ENCODE data around the gene CD74.

CD74 gene

GRCh38 chr5:150396267-150396666, 16.4 kb downstream of the CD74 start:
- DNase-seq = no peak

GRCh38 chr5:150395688-150395975, 17.1 kb downstream of the CD74 start:
- no peak for DNase-seq

GRCh38 chr5:150394912-150395687, 17.6 kb downstream of the CD74 start:
- no peak for DNase-seq

GRCh38 chr5:150394131-150394530, 18.6 kb downstream of the CD74 start:
- DNase-seq = no peak

- no peak for DNase-seq
Measured at GRCh38 chr5:150393096-150393645, 19.5 kb downstream of the CD74 start.

- DNase-seq = no peak
Measured at GRCh38 chr5:150392680-150393079, 20.0 kb downstream of the CD74 start.

- no peak for DNase-seq
Measured at GRCh38 chr5:150391986-150392385, 20.7 kb downstream of the CD74 start.

- no peak for DNase-seq
Measured at GRCh38 chr5:150391064-150391834, 21.5 kb downstream of the CD74 start.

GRCh38 chr5:150389531-150390266, 23.0 kb downstream of the CD74 start:
- DNase-seq = no peak

- DNase-seq = no peak
Measured at GRCh38 chr5:150386024-150386855, 26.5 kb downstream of the CD74 start.

GRCh38 chr5:150384701-150385100, 28.0 kb downstream of the CD74 start:
- no peak for DNase-seq

- DNase-seq = no peak
Measured at GRCh38 chr5:150377964-150378694, 34.6 kb downstream of the CD74 start.

- DNase-seq = no peak
Measured at GRCh38 chr5:150376799-150377771, 35.6 kb downstream of the CD74 start.

GRCh38 chr5:150374651-150375050, 38.1 kb downstream of the CD74 start:
- no peak for DNase-seq

- no peak for DNase-seq
Measured at GRCh38 chr5:150372639-150373038, 40.1 kb downstream of the CD74 start.

GRCh38 chr5:150368526-150368925, 44.2 kb downstream of the CD74 start:
- no peak for DNase-seq

- DNase-seq = no peak
Measured at GRCh38 chr5:150364004-150364403, 48.7 kb downstream of the CD74 start.

- DNase-seq = no peak
Measured at GRCh38 chr5:150363185-150363584, 49.5 kb downstream of the CD74 start.

GRCh38 chr5:150361301-150361700, 51.4 kb downstream of the CD74 start:
- DNase-seq = no peak

- no peak for DNase-seq
Measured at GRCh38 chr5:150358261-150359095, 54.2 kb downstream of the CD74 start.
